ENCODE data around the gene SORL1-AS1.
"Not testable (repeated sequence)": the region's sequence is repeated elsewhere in the genome, so short reads cannot be mapped to it uniquely, and the experiment has no call there.

SORL1-AS1 gene

DNA sequence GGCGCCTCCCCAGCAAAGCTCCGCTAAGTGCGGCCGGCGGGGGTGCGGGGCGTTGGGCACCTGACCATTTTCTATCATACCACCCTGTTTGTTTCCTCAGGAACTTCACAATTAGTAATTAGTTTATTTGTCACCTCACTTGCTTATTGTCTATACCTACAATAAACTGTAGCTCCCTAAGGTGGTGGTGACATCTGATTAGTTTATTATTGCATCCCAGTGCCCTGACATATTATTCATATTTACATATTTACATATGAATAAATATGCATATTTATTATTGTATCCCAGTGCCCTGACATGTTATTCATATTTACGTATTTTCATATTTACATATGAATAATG lies 25.4 kb downstream of the SORL1-AS1 start:
- no peak for DNase-seq (ENCODE audit: low spot score)

- DNase-seq (ENCODE audit: low spot score): no peak
Measured at GRCh38 chr11:121426476-121427399, 26.0 kb downstream of the SORL1-AS1 start.

DNA sequence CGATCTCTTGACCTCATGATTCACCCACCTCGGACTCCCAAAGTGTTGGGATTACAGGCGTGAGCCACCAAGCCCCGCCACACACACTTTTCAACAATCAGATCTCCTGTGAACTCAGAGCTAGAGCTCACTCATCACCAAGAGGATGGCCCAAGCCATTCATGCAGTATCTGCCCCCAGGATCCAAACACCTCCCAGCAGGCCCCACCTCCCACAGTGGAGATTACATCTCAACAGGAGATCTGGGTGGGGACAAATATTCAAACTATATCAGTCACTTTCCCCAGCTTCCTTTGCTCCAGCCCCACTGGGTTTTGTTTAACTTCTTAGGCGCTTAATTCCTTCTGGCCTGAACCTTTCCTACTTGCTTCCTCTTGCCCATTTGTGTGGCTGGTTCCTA lies 26.9 kb downstream of the SORL1-AS1 start:
- DNase-seq (ENCODE audit: low spot score): no peak

GRCh38 chr11:121422675-121423074 lies 30.1 kb downstream of the SORL1-AS1 start:
- no peak for DNase-seq (ENCODE audit: low spot score)

DNA sequence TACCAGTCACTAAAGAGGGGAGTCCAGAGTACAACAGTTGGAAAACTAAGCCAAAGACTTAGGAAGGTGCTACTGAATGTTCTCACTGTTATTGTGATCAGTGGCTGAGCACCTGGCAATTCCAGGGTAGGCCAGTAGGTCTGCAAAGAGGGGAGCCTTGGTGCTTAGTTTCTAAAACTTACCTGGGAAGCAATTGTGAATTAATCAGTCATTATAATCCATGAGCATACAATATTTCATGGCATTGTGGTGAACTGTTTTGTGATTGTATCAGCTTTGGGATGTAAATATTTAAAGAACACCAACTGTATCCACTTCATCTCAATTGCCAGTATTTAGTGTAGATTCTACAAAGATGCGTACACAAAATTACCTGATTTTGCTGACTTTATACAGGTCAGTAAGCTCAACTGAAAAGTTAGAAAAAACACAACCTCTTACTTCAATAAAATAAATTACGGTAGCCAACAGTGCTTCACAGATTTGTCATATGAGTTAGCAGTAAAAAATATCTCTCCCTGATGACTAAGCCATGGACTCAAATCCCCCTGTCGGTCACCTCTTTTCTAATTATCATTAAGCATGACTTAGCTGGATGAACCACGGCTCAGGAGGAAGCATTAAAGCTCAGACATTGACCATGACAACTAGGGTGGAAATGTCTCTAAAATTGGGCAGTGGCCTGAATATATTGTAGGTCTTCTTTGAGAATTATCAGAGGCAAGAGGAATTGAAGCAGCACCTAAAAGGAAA lies 31.4 kb downstream of the SORL1-AS1 start:
- DNase-seq (ENCODE audit: low spot score): no peak

- no peak for DNase-seq (ENCODE audit: low spot score)
Measured at GRCh38 chr11:121420398-121420797, 32.4 kb downstream of the SORL1-AS1 start.

DNA sequence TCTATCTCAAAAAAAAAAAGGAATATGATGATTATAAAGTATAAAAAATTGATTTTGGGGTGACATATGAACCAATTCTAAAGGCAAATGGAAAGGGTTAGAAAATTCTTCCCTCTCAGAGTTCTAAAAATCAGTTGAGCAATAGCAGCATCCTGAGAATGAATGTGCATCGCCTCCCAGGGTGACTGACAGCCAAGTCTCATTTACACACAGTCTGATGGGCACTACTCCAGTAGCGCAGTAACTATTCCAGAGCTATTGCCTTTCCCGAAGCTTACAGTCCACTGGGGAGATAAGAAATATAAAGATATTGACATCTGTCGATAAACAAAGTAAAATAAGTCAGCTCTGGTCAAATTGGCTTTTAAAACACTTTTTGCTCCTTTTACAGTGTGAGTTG lies 32.9 kb downstream of the SORL1-AS1 start:
- DNase-seq (ENCODE audit: low spot score): no peak

DNA sequence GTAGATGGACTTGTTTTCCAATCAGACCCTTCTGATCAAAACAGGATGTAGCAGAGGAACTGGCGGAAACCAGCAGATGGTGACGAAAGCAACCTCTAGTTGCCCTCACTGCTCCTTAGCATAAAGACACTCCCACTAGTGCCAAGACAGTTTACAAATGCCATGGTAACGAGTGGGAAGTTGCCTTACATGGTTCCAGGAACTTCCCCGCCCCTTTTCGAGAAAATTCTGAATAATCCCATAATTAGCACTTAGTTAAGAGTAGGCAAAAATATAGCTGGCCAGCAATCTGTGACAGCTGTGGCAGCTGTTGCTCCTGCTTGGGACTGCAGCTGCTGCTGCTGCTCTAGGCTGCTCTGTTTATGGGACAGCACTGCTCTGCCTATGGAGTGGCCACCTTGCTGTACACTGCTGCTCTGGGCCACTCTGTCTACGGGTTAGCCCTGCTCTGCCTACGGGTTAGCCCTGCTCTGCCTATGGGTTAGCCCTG lies 34.1 kb downstream of the SORL1-AS1 start:
- no peak for DNase-seq (ENCODE audit: low spot score)

- no peak for DNase-seq (ENCODE audit: low spot score)
Measured at GRCh38 chr11:121417607-121418006, 35.2 kb downstream of the SORL1-AS1 start.

DNA sequence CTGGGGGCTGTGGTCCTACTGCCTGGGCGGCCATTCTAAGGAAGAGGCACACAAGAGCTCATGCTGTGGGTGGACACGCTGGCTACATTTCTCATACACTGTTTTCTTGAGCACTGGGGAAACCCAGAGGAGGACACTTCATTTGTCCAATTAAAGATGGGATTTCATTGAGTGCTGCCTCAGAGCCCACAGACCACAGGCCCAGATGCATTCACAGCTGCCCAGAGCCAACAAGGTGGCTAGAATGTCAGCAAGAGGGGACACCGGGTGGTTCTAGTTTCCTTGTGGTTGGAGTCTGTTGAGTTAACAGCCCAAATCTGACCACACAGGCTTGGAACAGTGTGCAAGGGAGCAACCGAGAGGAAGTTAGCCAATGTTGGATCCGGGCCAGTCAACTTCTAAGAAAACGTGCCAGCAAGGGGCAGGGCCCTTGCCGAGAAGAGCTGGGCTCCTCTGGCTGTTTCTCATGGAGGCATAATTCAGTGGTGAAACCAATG lies 35.7 kb downstream of the SORL1-AS1 start:
- no peak for DNase-seq (ENCODE audit: low spot score)

- no peak for DNase-seq (ENCODE audit: low spot score)
Measured at GRCh38 chr11:121415856-121416255, 36.9 kb downstream of the SORL1-AS1 start.

DNA sequence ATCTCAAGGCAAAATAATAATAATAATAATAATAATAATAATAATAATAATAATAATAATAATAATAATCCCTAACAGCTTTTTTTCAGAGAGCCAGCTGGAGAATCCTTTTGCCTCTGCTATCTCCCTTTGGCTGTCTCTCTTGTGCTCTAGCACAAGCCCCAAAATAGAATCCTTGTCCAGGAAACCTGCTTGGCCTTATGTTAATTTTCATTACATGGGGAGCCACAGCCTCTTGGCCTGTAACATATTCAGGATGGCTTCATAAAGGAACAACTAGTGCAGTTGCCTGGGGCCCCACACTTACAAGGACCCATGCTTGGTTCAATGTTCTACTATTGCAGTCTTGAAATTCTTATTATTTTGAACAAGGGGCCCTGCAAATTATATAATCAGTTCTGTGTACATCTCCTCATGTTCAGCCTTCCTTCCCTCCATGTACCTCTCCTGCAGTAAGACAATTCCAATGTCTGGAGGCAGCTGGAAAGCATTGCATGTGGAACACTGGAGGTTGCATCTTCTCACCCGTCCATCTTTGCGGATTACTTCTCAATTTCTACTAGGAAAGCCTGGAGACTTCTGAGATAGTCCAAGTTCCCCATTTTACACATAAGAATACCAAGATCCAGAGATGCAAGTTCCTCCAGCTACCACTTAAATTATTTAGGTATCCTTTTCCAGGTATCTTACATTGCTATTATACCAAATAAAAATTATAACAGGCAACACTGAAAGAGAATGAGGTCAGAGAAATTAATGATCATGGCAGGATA lies 38.4 kb downstream of the SORL1-AS1 start:
- no peak for DNase-seq (ENCODE audit: low spot score)

DNA sequence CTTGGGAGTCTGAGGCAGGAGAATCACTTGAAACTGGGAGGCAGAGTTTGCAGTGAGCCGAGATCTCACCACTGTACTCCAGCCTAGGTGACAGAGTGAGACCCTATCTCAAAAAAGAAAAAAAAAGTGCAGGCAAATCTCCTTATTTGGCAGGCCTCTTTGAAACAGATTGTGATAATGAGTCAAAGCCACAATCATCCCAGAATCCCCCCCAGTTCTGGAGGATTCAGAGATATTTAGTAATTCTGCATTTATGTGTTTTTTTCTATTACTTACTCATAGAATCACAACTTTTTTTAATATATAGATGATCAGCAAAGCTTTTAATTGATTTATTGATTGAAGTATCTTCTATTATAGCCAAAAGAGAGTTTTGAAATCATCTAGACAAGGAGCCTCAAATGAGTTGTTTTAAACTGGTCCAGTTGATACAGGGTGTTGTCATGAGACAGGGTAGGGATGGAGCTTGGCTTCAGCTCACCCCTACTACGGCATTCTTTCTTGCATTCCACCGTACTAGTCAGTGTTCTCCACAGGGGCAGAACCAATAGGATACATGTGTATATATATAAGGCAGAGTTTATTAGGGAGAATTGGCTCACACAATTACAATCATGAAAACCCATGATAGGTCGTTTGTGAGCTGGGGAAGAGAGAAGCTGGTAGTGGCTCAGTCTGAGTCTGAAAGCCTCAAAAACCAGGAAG lies 39.9 kb downstream of the SORL1-AS1 start:
- DNase-seq (ENCODE audit: low spot score): no peak

- DNase-seq (ENCODE audit: low spot score): no peak
Measured at GRCh38 chr11:121412000-121412587, 40.7 kb downstream of the SORL1-AS1 start.

- DNase-seq (ENCODE audit: low spot score): not testable (repeated sequence)
Measured at GRCh38 chr11:121411330-121411729, 41.4 kb downstream of the SORL1-AS1 start.

- DNase-seq (ENCODE audit: low spot score): not testable (repeated sequence)
Measured at GRCh38 chr11:121410041-121410440, 42.7 kb downstream of the SORL1-AS1 start.

GRCh38 chr11:121408830-121409229 lies 43.9 kb downstream of the SORL1-AS1 start:
- no peak for DNase-seq (ENCODE audit: low spot score)

DNA sequence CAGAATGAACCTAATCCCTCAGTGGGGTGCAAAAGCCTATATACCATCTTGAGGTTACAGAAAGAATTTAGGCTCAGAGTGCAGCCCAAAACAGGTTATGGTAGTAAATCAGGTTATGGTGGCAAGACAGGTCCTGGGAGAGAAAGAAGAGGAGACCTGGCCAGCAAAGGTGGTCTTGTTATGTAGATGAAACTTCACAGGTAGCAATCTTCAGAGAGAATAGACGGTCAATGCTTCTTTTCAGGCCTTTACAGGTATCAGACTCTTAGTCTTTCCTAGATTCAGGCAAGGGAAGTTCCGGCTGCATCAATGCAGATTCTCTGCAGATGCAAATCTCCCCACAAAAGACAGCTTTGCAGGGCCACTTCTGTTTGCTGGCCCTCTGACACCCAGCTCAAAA lies 46.5 kb downstream of the SORL1-AS1 start:
- no peak for DNase-seq (ENCODE audit: low spot score)

- DNase-seq (ENCODE audit: low spot score): no peak
Measured at GRCh38 chr11:121405646-121406045, 47.1 kb downstream of the SORL1-AS1 start.

DNA sequence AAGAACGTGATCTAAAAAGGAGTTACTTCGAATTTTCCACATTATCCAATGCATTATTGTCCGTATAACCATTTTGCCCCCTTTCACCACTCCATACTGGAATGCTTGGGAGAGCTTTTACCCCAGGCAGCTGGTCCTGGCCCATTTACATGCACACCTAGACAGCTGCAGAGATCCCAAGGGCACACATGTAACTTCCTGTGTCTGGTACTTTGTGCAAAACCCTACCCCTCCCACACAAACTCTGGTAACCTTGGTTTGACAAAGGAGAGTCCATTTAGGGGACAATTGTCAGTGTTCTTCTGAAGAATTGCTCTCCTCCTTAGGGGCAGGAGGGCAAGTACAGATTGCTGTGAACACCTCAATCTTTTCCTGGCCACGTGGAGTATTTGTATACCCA lies 58.0 kb downstream of the SORL1-AS1 start:
- DNase-seq (ENCODE audit: low spot score): no peak

- no peak for DNase-seq (ENCODE audit: low spot score)
Measured at GRCh38 chr11:121393855-121394254, 58.9 kb downstream of the SORL1-AS1 start.
